Activated B cell treated with CpG ODN at 0.5 μM for 24 hours (primary cell): ENCODE results near the gene DCUN1D4. TPM values are rescaled to one million over a fixed set of nuclear protein-coding genes. Genes with fewer than 3 reads are reported as not detected.

ENCODE experiments used
- ATAC-seq: fragments of 200-7000 bp; cut with Tn5 transposase; one replicate; pipeline ENCODE4 v1.10.0; 2021; ENCODE audit warnings: low read depth, mild to moderate bottlenecking, moderate library complexity
- CTCF ChIA-PET: fragments of 350-600 bp; sonication (Branson Sonifier 250); formaldehyde crosslinking; loops from one replicate; lab custom pipeline; 2021; ENCODE audit warnings: antibody characterized with exemption; lab: Charles Lee
- POLR2A ChIA-PET: fragments of 350-600 bp; sonication (Branson Sonifier 250); formaldehyde crosslinking; loops from one replicate; lab custom pipeline; 2021; ENCODE audit warnings: antibody characterized with exemption; lab: Charles Lee
- DNase-seq: peaks from one replicate; pipeline ENCODE4 v3.0.0; 2022
- H3K27ac Mint-ChIP-seq: one replicate; pipeline ENCODE4 v1.8.0; 2020; ENCODE audit warnings: mixed read lengths
- H3K27me3 Mint-ChIP-seq: one replicate; pipeline ENCODE4 v1.8.0; 2021; ENCODE audit warnings: mixed read lengths
- H3K36me3 Mint-ChIP-seq: one replicate; pipeline ENCODE4 v1.8.0; 2021; ENCODE audit warnings: low read depth, mixed read lengths
- H3K4me1 Mint-ChIP-seq: one replicate; pipeline ENCODE4 v1.8.0; 2021; ENCODE audit warnings: mixed read lengths
- H3K4me3 Mint-ChIP-seq: one replicate; pipeline ENCODE4 v1.8.0; 2020; ENCODE audit warnings: mild to moderate bottlenecking, mixed read lengths
- H3K9me3 Mint-ChIP-seq: one replicate; pipeline ENCODE4 v1.8.0; 2020; ENCODE audit warnings: mixed read lengths
- intact Hi-C: fragments of 100-400 bp; cut with micrococcal nuclease; formaldehyde crosslinking; loops from one replicate; pipeline ENCODE4 v1.15.1; 2024
- total RNA-seq: library from RNA; stranded (reverse); gene quantifications from 2 replicates; pipeline ENCODE4 v1.2.3, GENCODE V29; 2022
- TF ChIP-seq, protein P1 (sequence below): fragments of 200-600 bp; IDR thresholded peaks from one replicate; pipeline ENCODE4 v1.8.0; 2022; ENCODE audit warnings: antibody characterized with exemption, mild to moderate bottlenecking

Gene DCUN1D4
- total RNA-seq, 1 donor from 2014 or later: 23.0 TPM

DNA sequence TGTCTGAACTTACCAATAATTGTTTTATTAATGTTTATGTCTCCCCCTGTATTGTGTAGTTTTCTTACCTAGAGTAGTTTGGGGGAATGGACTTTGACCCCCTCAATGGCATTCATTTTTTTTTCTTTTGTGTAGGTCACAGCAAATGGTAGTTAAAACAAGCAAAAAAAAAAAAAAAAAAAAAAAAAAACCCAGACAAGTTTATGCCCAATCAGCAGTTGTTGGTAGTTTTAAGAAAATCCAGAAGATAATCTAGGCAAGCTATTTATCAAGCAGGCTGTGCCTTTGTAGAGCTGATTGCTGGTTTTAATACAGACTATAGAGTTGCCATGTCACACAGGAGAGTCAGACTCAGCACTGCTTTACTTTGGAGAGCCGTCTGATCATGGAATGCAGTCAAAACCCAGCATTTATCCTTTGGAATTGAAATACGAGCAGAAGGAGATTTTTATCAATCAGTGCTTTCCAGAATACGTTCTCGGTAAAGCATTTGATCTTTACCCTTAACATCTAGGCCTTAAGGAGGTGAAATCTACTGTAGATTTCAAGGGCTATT, 16.6 kb downstream of the DCUN1D4 start:
- POLR2A ChIA-PET: no interaction called here
- H3K4me1 Mint-ChIP-seq: peaks cover 13% of the 10 kb centered on the region
- no peaks in the 10 kb centered on the region for H3K9me3 Mint-ChIP-seq
- intact Hi-C loops: no loop called here
- CTCF ChIA-PET: no interaction called here
- TF ChIP-seq, protein P1, sequence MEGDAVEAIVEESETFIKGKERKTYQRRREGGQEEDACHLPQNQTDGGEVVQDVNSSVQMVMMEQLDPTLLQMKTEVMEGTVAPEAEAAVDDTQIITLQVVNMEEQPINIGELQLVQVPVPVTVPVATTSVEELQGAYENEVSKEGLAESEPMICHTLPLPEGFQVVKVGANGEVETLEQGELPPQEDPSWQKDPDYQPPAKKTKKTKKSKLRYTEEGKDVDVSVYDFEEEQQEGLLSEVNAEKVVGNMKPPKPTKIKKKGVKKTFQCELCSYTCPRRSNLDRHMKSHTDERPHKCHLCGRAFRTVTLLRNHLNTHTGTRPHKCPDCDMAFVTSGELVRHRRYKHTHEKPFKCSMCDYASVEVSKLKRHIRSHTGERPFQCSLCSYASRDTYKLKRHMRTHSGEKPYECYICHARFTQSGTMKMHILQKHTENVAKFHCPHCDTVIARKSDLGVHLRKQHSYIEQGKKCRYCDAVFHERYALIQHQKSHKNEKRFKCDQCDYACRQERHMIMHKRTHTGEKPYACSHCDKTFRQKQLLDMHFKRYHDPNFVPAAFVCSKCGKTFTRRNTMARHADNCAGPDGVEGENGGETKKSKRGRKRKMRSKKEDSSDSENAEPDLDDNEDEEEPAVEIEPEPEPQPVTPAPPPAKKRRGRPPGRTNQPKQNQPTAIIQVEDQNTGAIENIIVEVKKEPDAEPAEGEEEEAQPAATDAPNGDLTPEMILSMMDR: no peak
- no peak overlapping the region for H3K4me3 Mint-ChIP-seq
- H3K36me3 Mint-ChIP-seq: peaks cover 17% of the 10 kb centered on the region
- ATAC-seq (no peak), DNase-seq (no peak)
- H3K27ac Mint-ChIP-seq: no peak overlapping the region
- no peaks in the 10 kb centered on the region for H3K27me3 Mint-ChIP-seq

DNA sequence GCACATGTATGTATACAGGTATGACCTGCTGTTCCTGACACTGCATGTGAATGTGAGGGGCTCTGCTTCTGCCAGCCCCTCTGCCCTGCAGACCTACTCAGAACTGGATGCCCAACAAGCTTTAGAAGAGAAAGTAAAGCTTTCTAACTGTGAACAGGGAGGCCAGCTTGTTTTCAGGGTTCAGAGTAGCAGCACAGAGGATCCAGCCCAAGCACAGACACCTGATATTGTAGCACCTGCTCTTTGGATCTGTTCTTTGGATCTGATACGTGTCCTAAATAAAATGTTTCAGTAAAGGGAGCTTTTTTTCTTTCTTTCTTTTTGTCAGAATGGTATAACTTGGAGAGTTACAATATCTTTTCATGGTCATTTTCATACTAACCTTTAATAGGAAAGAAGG, 19.2 kb downstream of the DCUN1D4 start:
- Mint-ChIP-seq H3K4me3 (no peak overlapping the region), H3K27me3 (no peaks in the 10 kb centered on the region), H3K36me3 (peaks cover 39% of the 10 kb centered on the region), H3K9me3 (no peaks in the 10 kb centered on the region), H3K4me1 (no peaks in the 10 kb centered on the region), H3K27ac (no peak overlapping the region)
- TF ChIP-seq, protein P1: no peak
- DNase-seq: no peak
- no peak for ATAC-seq
- intact Hi-C loops: loop anchor here (2.0 kb wide), 1 partner anchor 17 kb away; no protein-coding TSS in a partner anchor
- ChIA-PET POLR2A (no interaction called here), CTCF (interaction anchor here (0.7 kb wide), 1 partner anchor 36 kb away, joined by 3 read pairs; no protein-coding TSS in a partner anchor)

DNA sequence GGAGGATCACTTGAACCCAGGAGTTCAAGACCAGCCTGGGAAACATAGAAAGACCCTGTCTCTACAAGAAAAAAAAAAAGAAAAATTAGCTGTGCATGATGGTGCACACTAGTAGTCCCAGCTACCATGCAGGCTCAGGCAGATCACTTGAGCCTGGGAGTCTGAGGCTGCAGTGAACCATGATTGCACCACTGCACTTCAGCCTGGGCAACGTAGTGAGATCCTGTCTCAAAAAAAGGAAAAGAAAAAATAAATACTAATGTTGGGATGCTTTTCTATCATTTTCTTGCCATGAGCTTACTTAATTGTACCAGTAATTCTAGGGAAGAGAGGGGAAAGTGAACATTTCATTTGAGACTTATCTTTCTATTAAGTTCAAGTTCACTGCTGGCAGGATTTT, 19.8 kb downstream of the DCUN1D4 start:
- no peak for ATAC-seq
- H3K36me3 Mint-ChIP-seq: peaks cover 42% of the 10 kb centered on the region
- H3K4me1 Mint-ChIP-seq: no peaks in the 10 kb centered on the region
- intact Hi-C loops: loop anchor here (2.0 kb wide), 1 partner anchor 18 kb away; no protein-coding TSS in a partner anchor
- DNase-seq: no peak
- TF ChIP-seq, protein P1: no peak
- no peaks in the 10 kb centered on the region for H3K27me3 Mint-ChIP-seq
- H3K4me3 Mint-ChIP-seq: no peak overlapping the region
- no peak overlapping the region for H3K27ac Mint-ChIP-seq
- ChIA-PET POLR2A (no interaction called here), CTCF (interaction anchor here (0.7 kb wide), 1 partner anchor 35 kb away, joined by 3 read pairs; no protein-coding TSS in a partner anchor)
- no peaks in the 10 kb centered on the region for H3K9me3 Mint-ChIP-seq

DNA sequence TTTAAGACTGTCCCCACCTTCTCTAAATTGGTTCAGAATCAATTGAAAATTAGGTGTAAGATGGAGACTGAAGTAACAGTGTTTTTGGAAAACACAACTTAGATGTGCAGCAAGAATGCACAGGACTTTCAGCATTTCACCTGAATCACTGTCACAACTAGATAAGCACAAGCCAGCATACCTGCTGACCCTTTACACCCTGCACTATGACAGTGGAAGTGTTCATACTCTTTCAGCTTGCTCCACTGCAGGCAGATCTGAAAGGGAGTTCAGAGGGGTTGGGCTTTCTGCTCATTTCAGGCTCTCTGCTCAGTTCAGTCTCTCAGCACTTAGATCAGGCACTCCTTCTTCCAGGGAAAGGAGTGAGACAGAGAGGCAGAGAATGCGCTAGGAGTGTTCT, 22.8 kb downstream of the DCUN1D4 start:
- DNase-seq (no peak), ATAC-seq (no peak)
- intact Hi-C loops: no loop called here
- no peak overlapping the region for H3K4me3 Mint-ChIP-seq
- CTCF ChIA-PET: no interaction called here
- no peaks in the 10 kb centered on the region for H3K9me3 Mint-ChIP-seq
- no peak overlapping the region for H3K27ac Mint-ChIP-seq
- peaks cover 49% of the 10 kb centered on the region for H3K36me3 Mint-ChIP-seq
- H3K27me3 Mint-ChIP-seq: no peaks in the 10 kb centered on the region
- TF ChIP-seq, protein P1: no peak
- H3K4me1 Mint-ChIP-seq: no peaks in the 10 kb centered on the region
- POLR2A ChIA-PET: no interaction called here

DNA sequence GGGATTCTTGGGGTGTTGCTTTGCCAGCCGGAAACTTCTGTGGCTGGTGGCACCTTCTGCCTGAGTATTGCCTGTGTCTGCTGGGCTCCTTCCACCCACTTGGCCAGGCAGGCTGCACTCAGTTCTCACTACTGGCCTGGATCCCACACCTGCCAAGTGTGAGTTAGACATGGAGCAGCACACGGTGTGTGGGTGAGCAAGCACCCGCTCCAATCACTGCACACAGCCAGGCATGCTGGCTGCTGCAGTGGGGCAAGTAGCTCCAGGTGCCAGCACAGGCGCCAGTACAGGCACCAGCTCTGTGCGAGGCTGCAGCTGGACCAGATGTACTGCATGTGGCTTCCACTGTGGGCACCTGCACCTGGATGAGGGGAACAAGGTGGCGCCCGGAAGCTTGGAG, 23.9 kb downstream of the DCUN1D4 start:
- Mint-ChIP-seq H3K4me1 (no peaks in the 10 kb centered on the region), H3K27ac (no peak overlapping the region), H3K36me3 (peaks cover 56% of the 10 kb centered on the region), H3K4me3 (no peak overlapping the region), H3K27me3 (no peaks in the 10 kb centered on the region), H3K9me3 (no peaks in the 10 kb centered on the region)
- CTCF ChIA-PET: no interaction called here
- intact Hi-C loops: no loop called here
- ATAC-seq (no peak), DNase-seq (no peak)
- POLR2A ChIA-PET: no interaction called here
- TF ChIP-seq, protein P1: no peak
